Hindlimb muscle (tissue), 1 donor: ENCODE data around the gene KMT5C. TPM values are rescaled to one million over a fixed set of nuclear protein-coding genes. Genes with fewer than 3 reads are reported as not detected.
A peak's percentile ranks its signal among the peaks of the same experiment; 100 is the strongest.
"Not testable (repeated sequence)": the region's sequence is repeated elsewhere in the genome, so short reads cannot be mapped to it uniquely, and the experiment has no call there.

Experiments
- DNase-seq: peaks from one replicate; pipeline ENCODE4 v3.0.0-alpha.2; 2013
- polyA plus RNA-seq: library from polyadenylated mRNA; unstranded; fragments of 120-200 nt; gene quantifications from one replicate; pipeline ENCODE4 v1.2.1, GENCODE V29; 2013; ENCODE audit not compliant: insufficient read length

The KMT5C gene
- polyA plus RNA-seq, 1 donor = 26.8 TPM

DNA sequence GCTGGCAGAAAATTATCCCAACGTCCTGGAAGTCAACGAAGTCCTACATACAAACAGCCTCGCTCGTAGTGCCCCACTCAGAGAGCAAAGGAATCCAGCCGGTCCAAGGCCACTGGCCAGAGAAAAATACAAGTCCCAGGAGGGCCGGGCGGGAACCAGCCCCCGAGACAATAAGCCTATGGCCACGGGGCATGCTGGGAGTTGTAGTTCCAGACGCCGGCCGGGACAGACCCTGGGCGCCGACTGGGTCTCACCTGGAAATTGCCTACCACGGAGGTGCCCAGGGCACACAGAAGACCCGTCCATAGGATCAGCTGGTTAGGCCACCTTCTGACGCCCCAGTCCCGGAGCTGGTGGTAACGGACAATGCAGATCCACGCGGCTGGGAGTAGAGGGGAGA is 19.9 kb upstream of the KMT5C start:
- no peak for DNase-seq

GRCh38 chr19:55320844-55321419 is 18.7 kb upstream of the KMT5C start:
- DNase-seq = no peak

- DNase-seq = no peak
These were observed 18.1 kb upstream of the KMT5C start for GRCh38 chr19:55321466-55322137.

DNA sequence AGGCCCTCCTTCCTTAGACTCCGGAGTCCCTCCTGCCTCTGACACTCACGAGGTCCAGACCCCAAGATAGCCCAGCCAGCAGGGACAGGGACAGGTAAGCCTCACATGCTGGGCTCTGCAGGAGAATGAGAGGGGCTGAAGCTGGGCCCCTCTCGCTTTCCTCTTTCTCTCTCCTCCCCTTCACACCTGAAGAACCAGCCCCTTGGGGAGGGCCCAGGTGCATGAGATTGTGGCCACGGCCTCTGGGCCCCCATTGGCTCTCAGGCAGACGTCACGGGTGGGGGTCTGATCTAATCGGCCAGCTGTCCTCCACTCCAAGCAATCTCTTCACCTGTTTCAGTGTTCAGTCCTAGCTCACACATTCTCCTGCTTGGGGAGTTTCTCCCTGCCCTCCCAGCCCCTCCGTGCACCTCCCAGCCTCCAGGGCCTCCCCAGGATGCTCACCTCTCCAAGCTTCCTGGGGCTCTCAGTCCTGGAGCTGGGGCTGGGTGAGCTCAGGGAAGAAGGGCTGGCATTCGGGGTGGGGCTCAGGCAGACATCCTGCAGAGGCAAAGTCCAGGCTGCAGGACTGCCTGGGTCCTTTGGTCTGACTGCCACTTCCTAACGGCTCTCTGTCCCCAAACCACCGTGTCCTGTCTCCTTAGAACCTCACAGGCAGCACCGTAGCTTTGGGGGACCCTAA is 17.3 kb upstream of the KMT5C start:
- no peak for DNase-seq

DNA sequence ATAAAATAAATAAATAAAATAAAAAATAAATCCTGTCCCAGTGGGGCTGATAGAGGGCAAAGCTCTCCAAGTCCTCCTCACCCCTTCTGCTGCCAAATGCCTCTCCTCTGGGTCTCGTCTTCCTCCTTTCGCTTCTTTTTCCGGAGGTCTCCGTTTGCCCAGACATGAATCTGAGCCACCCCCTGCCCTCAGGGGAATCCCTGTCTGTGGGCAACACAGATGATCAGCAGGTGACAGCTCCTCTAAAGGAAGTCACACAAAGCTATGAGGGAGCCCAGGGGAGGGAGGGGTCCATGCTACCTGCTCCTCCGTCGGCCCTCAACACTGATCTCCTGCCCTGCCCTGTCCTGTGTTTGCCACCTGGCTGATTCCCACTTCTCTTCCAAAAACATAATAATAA is 15.0 kb upstream of the KMT5C start:
- no peak for DNase-seq

DNA sequence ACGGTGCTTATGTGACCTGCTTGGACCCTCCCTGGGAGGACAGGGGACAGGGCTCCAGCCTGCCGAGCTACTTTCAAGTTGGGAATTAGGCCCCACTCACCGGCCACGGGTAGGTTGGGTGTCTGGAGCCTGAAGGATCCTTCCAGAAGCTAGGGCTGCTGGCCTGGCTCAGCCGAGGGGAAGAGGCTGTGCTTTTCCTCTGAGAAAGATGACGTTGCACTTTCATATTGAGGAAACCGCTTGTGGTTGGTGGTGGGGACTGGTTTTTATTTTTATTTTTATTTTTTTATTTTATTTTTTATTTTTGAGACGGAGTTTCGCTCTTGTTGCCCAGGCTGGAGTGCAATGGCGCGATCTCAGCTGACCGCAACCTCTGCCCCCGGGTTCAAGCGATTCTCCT is 14.5 kb upstream of the KMT5C start, which contains the start of gene TMEM150B:
Gene TMEM150B, minus strand, starts transcription at position 170 of the 400 bp plus-strand sequence. CDS start 4,305 bp downstream, outside the sequence.
- no peak for DNase-seq

GRCh38 chr19:55328774-55329318 is 10.8 kb upstream of the KMT5C start:
- DNase-seq = not testable (repeated sequence)

DNA sequence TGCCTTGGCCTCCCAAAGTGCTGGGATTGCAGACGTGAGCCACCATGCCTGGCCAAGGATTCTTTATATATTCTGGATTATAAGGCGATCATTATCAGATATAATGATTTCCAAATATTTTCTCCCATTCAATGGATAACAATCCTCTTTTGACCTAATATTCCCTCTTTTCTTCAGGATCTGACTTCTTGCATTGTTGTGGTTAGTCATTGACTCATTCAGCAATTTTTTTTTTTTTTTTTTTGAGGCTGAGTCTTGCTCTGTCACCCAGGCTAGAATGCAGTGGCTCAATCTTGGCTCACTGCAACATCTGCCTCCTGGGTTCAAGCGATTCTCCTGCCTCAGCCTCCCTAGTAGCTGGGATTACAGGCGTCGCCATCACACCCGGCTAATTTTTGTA is 9.9 kb upstream of the KMT5C start:
- not testable (repeated sequence) for DNase-seq

- DNase-seq = no peak
These were observed 5.8 kb upstream of the KMT5C start for GRCh38 chr19:55333870-55334269.

- DNase-seq = no peak
These were observed 3.6 kb upstream of the KMT5C start for GRCh38 chr19:55336101-55336500.

DNA sequence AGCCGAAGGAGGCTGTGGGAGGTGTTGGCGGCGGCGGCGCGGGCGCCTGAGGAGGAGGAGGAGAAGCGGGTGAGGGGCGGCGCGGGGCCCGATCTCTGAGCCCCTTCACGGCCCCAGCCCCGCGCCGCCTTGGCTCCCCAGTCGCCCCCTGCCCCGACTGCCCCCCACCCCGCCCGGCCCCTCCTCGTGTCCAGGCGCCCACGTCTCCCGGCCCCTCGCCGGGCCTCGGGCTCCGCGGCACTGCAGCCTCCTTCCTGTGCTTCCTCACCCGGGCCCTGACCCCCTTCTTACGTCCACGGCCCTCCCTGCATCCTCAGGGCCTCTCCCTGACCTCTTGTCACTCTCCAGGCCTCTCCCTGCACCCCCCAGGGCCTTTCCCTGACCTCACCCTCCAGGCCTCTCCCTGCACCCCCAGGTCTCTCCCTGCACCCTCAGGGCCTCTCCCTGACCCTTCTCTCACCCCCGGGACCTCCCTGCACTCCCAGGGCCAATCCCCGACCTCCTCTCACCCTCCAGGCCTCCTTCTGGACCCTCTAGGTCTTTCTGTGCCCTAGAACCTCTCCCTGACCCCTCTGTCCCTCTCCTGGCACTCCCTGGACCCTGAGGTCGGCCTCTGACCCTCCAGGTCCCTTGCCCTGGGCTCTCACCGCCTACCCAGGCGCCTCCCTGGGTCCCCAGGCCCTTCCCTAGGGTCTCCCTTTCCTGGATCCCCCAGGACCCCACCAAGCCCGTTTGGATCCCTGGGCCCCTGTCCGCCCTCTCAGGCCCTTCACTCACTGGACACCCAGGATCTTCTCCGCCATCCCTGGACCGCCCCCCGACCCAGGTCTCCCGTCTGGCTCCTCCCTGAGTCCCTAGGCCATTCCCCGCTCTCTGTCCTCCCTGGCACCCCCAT is 460 bp downstream of the KMT5C start:
- peak; percentile 36 for DNase-seq

DNA sequence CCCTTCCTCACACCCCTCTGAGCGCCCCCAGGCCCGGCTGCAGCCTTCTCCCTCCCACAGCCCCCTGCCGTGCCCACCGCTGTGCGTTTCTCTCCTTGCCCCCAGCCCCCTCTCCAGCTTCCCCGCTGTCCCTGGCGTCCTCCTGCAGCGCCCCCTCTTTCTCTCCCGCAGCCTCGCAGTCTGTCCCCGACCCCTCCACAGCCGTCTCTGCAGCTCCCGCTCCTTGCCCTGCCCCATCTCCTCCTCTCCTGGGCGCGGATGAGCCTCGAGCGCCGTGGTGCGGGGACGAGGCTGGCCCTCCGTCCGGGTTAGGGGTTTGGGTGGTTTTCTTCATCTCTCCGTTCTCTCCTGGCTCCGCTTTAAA is 1.1 kb downstream of the KMT5C start:
- DNase-seq = no peak

DNA sequence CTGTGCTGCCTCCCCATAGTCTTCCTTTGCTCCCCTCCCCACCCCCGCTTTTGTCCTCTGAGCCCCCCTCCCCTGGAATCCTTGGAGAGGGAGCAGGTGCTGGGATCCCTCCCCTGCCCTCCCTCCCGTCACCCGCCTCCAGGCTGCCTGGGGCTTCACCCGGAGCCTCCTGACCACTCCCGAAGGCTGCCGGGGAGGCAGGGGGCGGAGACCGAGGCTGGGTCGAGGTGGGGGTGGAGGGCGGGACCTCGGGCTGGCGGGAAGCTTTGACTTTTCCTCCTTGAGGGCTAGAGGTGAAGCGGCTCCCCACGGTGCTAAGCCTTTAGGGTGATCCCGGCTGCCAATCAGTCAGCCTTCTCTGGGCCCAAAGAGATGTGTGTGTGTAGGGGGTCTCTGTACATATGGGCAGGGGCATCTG is 1.5 kb downstream of the KMT5C start:
- DNase-seq = peak; percentile 75

DNA sequence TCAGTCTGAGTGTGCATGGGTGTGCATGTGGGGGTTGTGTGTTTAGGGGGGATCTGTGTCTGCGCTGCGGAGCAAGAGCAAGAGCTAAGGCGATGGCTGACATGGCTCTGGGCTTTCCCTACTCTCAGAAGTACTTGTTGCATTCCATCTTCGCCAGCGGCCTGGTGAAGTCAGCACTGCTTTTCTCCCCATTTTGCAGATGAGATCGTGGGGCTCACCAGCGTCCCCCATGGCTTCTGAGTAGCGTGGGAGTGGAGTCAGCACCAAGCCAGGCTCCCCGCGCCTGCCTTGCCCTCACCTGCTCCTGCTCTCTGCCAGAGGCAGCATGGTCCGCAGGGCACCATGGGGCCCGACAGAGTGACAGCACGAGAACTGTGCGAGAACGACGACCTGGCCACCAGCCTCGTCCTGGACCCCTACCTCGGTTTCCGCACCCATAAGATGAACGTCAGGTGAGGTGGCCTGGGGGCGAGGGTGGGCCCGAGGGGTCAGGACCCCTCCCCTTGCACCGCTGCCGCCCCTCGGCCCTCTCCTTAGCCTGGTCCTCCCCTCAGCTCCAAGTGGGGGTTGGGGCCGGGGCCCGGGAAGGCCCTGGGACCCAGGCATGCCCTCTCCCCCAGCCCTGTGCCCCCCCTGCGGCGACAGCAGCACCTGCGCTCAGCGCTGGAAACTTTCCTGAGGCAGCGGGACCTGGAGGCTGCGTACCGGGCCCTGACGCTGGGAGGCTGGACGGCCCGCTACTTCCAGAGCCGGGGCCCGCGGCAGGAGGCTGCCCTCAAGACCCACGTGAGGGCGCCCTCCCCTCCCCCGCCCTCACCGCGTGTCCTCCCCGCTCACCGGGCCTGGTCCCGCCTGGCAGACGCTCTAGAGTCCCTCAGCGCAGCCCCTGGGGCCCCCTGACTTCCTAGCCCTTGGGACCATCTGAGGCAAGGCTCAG is 2.2 kb downstream of the KMT5C start:
- DNase-seq = no peak

GRCh38 chr19:55344444-55344843 is 4.8 kb downstream of the KMT5C start:
- peak; percentile 43 for DNase-seq

DNA sequence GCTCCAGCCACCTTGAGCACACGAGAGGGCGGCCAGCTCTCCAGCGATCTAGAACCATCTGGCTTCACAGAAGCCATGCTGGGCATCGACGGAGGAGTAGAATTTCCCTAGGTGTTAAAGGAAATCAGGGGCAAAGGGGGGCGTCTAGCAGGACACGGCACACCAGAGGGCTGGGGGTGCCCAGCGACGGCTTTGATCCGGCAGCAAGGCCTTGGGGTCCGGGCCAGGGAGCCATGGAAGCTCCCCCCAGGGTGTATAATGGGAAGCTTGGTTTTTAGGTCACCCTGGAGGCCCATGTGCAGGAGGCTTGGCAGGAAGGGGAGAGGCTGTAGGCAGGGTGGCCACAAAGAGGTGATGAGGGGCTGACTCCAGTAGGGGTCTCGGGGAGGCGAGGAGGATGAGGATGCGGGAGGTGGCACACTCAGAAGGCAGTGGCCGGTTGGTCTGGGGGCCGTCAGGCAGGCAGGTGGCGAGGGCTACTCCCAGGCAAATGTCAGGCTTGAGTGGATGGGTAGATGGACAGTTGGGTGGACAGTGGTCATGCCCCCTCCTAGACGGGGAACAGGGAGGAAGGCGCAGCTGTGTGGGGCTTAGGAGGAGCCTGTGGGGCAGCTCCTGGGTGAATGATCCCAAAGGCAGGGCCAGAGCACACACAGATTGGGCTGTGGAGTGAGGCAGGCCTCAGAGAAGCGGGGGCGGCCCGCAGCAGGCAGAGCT is 5.6 kb downstream of the KMT5C start:
- DNase-seq = no peak

- peak; percentile 57 for DNase-seq
These were observed 6.4 kb downstream of the KMT5C start for GRCh38 chr19:55345818-55346724.

DNA sequence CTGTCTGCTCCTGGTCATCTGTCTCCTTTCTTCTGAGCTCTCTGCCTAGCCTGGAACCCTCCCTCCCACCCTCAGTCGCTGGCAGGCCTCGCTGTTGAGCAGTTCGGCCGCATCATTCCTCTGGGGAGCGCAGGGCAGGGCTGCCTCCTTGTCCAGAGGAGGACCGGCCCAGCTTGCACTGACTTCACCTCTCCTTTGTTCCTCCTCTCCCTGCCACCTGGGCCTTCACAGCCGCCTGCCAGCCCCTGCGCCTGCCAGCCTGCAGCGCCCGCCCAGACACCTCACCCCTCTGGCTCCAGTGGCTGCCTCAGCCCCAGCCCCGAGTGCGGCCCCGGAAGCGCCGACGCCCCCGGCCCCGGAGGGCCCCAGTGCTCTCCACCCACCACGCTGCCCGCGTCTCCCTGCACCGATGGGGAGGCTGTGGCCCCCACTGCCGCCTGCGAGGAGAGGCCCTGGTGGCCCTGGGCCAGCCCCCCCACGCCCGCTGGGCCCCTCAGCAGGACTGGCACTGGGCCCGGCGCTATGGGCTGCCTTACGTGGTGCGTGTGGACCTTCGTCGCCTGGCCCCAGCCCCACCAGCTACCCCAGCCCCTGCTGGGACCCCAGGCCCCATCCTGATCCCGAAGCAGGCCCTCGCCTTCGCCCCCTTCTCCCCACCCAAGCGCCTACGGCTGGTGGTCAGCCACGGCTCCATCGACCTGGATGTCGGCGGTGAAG is 7.2 kb downstream of the KMT5C start:
- no peak for DNase-seq

- DNase-seq = no peak
These were observed 7.8 kb downstream of the KMT5C start for GRCh38 chr19:55347442-55348009.
